Cardiac muscle cell (in vitro differentiated cells and primary cell): ENCODE results near the gene PAPPA2. TPM values are rescaled to one million over a fixed set of nuclear protein-coding genes. Genes with fewer than 3 reads are reported as not detected.

Experiments used
- DNase-seq, 2 donors: peaks; one replicate each; pipeline versions ENCODE4 v3.0.0 to v3.0.0-alpha.2; 2010 to 2017; ENCODE audit warnings: low read depth in 1 of 2, low spot score in 1 of 2
- H3K27ac ChIP-seq: fragments of 200-600 bp; sonication (generic); 2 replicates; pipeline ENCODE4 v1.5.1; 2016
- H3K27me3 ChIP-seq: fragments of 200-600 bp; sonication (generic); 2 replicates; pipeline ENCODE4 v1.6.0; 2016; ENCODE audit warnings: control low read depth
- H3K36me3 ChIP-seq: fragments of 200-600 bp; sonication (generic); 2 replicates; pipeline ENCODE4 v1.5.1; 2016; ENCODE audit warnings: control low read depth
- H3K4me1 ChIP-seq: fragments of 200-600 bp; sonication (generic); 2 replicates; pipeline ENCODE4 v1.8.1; 2017; ENCODE audit warnings: low read depth, mild to moderate bottlenecking, mixed run types
- H3K4me3 ChIP-seq: fragments of 200-600 bp; sonication (generic); 2 replicates; pipeline ENCODE4 v1.5.1; 2016; ENCODE audit warnings: mild to moderate bottlenecking
- H3K9me3 ChIP-seq: fragments of 200-600 bp; sonication (generic); 2 replicates; pipeline ENCODE4 v1.5.1; 2017; ENCODE audit warnings: low read depth, mild to moderate bottlenecking, control low read depth
- CTCF ChIP-seq: IDR thresholded peaks from 2 replicates; pipeline ENCODE4 v1.5.1; 2012; ENCODE audit warnings: low read depth, mild to moderate bottlenecking, low read length
- polyA plus RNA-seq: library from polyadenylated mRNA; unstranded; fragments of >200 nt; fragmentation: Nextera tagmentation; extraction: Ambion mirVana; gene quantifications from 2 replicates; pipeline ENCODE4 v1.2.1, GENCODE V29; 2016
- total RNA-seq: library from RNA; depleted of rRNA; stranded (reverse); fragments of >200 nt; gene quantifications from 2 replicates; pipeline ENCODE4 v1.2.3, GENCODE V29; 2016

Gene PAPPA2
- total and polyA plus RNA-seq, 2 experiments from 2014 or later = 1.2 to 2.9 TPM

GRCh38 chr1:176536588-176536987 lies 73.6 kb downstream of the PAPPA2 start:
- H3K27me3 ChIP-seq = no peaks in the 10 kb centered on the region
- no peak overlapping the region for H3K27ac ChIP-seq
- no peak for DNase-seq
- no peak overlapping the region for H3K4me3 ChIP-seq
- peaks cover 9% of the 10 kb centered on the region for H3K4me1 ChIP-seq
- no peaks in the 10 kb centered on the region for H3K36me3 ChIP-seq
- H3K9me3 ChIP-seq = no peaks in the 10 kb centered on the region
- no peak for TF ChIP-seq CTCF

GRCh38 chr1:176539018-176539417 lies 76.0 kb downstream of the PAPPA2 start:
- no peak for TF ChIP-seq CTCF
- no peak for DNase-seq
- Histone ChIP-seq H3K9me3 (no peaks in the 10 kb centered on the region), H3K36me3 (no peaks in the 10 kb centered on the region), H3K27ac (no peak overlapping the region), H3K4me1 (peaks cover 9% of the 10 kb centered on the region), H3K4me3 (no peak overlapping the region), H3K27me3 (no peaks in the 10 kb centered on the region)

GRCh38 chr1:176540428-176540827 lies 77.5 kb downstream of the PAPPA2 start:
- no peak for DNase-seq

GRCh38 chr1:176541663-176542062 lies 78.7 kb downstream of the PAPPA2 start:
- no peaks in the 10 kb centered on the region for H3K9me3 ChIP-seq
- no peaks in the 10 kb centered on the region for H3K36me3 ChIP-seq
- no peaks in the 10 kb centered on the region for H3K27me3 ChIP-seq
- TF ChIP-seq CTCF = no peak
- no peaks in the 10 kb centered on the region for H3K4me1 ChIP-seq
- no peak overlapping the region for H3K4me3 ChIP-seq
- H3K27ac ChIP-seq = no peak overlapping the region
- DNase-seq = no peak

More at GRCh38 chr1:176540428-176540827, 77.5 kb downstream of the PAPPA2 start:
- no peaks in the 10 kb centered on the region for H3K9me3 ChIP-seq
- no peaks in the 10 kb centered on the region for H3K36me3 ChIP-seq
- peaks cover 9% of the 10 kb centered on the region for H3K4me1 ChIP-seq
- TF ChIP-seq CTCF = no peak
- no peak overlapping the region for H3K4me3 ChIP-seq
- no peak overlapping the region for H3K27ac ChIP-seq
- no peaks in the 10 kb centered on the region for H3K27me3 ChIP-seq

- DNase-seq = no peak
- no peak overlapping the region for H3K27ac ChIP-seq
- TF ChIP-seq CTCF = no peak
- no peaks in the 10 kb centered on the region for H3K9me3 ChIP-seq
- H3K36me3 ChIP-seq = no peaks in the 10 kb centered on the region
- H3K4me1 ChIP-seq = no peaks in the 10 kb centered on the region
- H3K4me3 ChIP-seq = no peak overlapping the region
- H3K27me3 ChIP-seq = no peaks in the 10 kb centered on the region
Observed at GRCh38 chr1:176542352-176542751, 79.4 kb downstream of the PAPPA2 start.
